ENCODE results near the gene DGKI. TPM values are rescaled to one million over a fixed set of nuclear protein-coding genes. Genes with fewer than 3 reads are reported as not detected.

DGKI gene
- total and polyA plus RNA-seq, 2 donors (not counting 1 experiment from before 2014, with no cell fraction given) = 0.74 to 2.1 TPM

DNA sequence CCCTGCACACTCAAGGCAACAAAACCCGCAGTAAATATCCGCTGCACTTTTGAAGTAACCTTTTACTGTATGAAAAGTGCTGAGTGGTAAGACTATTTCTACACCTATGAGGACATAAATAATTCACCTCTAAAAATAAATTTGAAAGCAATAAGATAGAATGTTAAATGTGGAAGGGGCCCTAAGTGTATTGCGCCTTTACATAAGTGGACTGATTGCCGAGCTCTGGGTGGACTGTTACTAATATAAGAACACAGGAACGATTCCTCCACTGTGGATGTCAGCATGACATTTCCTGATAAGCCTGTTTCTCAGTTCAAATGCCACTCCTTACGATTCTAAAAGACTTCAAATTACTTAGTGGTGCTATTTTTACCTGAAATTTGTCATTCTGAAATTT lies 311.2 kb downstream of the DGKI start:
- Histone ChIP-seq H3K4me3 (replicated peaks in 1 of 4; ENCODE audit: control extremely low read depth in 1 of 4, insufficient read depth in 1 of 4, low read depth in 3 of 4, low read length in 4 of 4) (no peak overlapping the region), H4K20me1 (ENCODE audit: control insufficient read depth, extremely low read depth, insufficient read depth, low read length) (no peaks in the 10 kb centered on the region), H2AFZ (ENCODE audit: low read length) (no peak overlapping the region), H3K27me3 (ENCODE audit: control insufficient read depth, insufficient read depth, low read length) (no peaks in the 10 kb centered on the region), H3K9ac (ENCODE audit: insufficient read depth, low read length) (no peak overlapping the region), H3K27ac (ENCODE audit: insufficient read depth, low read length) (no peak overlapping the region), H3K79me2 (ENCODE audit: control insufficient read depth, insufficient read depth, low read length) (no peaks in the 10 kb centered on the region), H3K4me2 (ENCODE audit: extremely low read depth, insufficient read depth, low read length) (no peak overlapping the region), H3K36me3 (ENCODE audit: control insufficient read depth, insufficient read depth, low read length) (no peaks in the 10 kb centered on the region), H3K4me1 (ENCODE audit: control insufficient read depth, extremely low read depth, insufficient read depth, low read length) (peaks cover 7% of the 10 kb centered on the region), H3K9me3 (ENCODE audit: control insufficient read depth, insufficient read depth, low read depth, low read length) (no peaks in the 10 kb centered on the region)
- TF ChIP-seq, protein P1, sequence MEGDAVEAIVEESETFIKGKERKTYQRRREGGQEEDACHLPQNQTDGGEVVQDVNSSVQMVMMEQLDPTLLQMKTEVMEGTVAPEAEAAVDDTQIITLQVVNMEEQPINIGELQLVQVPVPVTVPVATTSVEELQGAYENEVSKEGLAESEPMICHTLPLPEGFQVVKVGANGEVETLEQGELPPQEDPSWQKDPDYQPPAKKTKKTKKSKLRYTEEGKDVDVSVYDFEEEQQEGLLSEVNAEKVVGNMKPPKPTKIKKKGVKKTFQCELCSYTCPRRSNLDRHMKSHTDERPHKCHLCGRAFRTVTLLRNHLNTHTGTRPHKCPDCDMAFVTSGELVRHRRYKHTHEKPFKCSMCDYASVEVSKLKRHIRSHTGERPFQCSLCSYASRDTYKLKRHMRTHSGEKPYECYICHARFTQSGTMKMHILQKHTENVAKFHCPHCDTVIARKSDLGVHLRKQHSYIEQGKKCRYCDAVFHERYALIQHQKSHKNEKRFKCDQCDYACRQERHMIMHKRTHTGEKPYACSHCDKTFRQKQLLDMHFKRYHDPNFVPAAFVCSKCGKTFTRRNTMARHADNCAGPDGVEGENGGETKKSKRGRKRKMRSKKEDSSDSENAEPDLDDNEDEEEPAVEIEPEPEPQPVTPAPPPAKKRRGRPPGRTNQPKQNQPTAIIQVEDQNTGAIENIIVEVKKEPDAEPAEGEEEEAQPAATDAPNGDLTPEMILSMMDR (conservative IDR thresholded peaks at IDR 0.05 in 1 of 2, IDR thresholded peaks at IDR 0.05 in 1 of 2; ENCODE audit: low read depth in 1 of 2, low read length in 2 of 2) = no peak
- TF ChIP-seq EZH2 (IDR thresholded peaks at IDR 0.05; ENCODE audit: low read length, missing control alignments) = no peak
- DNase-seq (ENCODE audit: low read depth in 2 of 2) = no peak

DNA sequence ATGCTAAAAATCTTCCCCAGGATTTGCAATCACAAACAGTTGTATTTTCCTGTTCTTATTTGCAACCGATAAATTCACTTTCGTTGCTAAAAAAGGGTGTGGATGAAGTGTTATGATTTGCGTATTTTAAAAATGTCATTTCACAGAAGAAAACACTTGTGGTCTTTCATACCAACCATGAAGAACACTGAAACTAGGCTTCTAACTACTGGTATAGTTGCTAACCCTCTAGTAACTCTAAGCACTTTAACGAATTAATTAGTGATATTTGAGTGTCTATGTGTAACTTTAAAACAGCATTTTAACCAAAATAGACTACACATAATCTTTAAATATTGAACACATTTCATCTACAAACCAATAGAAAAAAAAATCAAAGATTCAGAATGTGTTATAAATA lies 315.1 kb downstream of the DGKI start:
- DNase-seq (ENCODE audit: low read depth in 2 of 2) = no peak
- Histone ChIP-seq H3K9ac (ENCODE audit: insufficient read depth, low read length) (no peak overlapping the region), H4K20me1 (ENCODE audit: control insufficient read depth, extremely low read depth, insufficient read depth, low read length) (no peaks in the 10 kb centered on the region)

GRCh38 chr7:137527634-137528033 lies 319.1 kb downstream of the DGKI start:
- Histone ChIP-seq H3K4me3 (replicated peaks in 1 of 4; ENCODE audit: control extremely low read depth in 1 of 4, insufficient read depth in 1 of 4, low read depth in 3 of 4, low read length in 4 of 4) (no peak overlapping the region), H4K20me1 (ENCODE audit: control insufficient read depth, extremely low read depth, insufficient read depth, low read length) (no peaks in the 10 kb centered on the region), H3K27me3 (ENCODE audit: control insufficient read depth, insufficient read depth, low read length) (no peaks in the 10 kb centered on the region), H3K36me3 (ENCODE audit: control insufficient read depth, insufficient read depth, low read length) (no peaks in the 10 kb centered on the region), H3K79me2 (ENCODE audit: control insufficient read depth, insufficient read depth, low read length) (no peaks in the 10 kb centered on the region), H3K9me3 (ENCODE audit: control insufficient read depth, insufficient read depth, low read depth, low read length) (no peaks in the 10 kb centered on the region), H3K9ac (ENCODE audit: insufficient read depth, low read length) (no peak overlapping the region), H3K4me2 (ENCODE audit: extremely low read depth, insufficient read depth, low read length) (no peak overlapping the region), H2AFZ (ENCODE audit: low read length) (no peak overlapping the region), H3K4me1 (ENCODE audit: control insufficient read depth, extremely low read depth, insufficient read depth, low read length) (no peaks in the 10 kb centered on the region), H3K27ac (ENCODE audit: insufficient read depth, low read length) (no peak overlapping the region)
- DNase-seq (ENCODE audit: low read depth in 2 of 2) = no peak
- TF ChIP-seq, protein P1 (conservative IDR thresholded peaks at IDR 0.05 in 1 of 2, IDR thresholded peaks at IDR 0.05 in 1 of 2; ENCODE audit: low read depth in 1 of 2, low read length in 2 of 2) = no peak
- no peak for TF ChIP-seq EZH2 (IDR thresholded peaks at IDR 0.05; ENCODE audit: low read length, missing control alignments)

More for the DNA sequence above, 315.1 kb downstream of the DGKI start:
- Histone ChIP-seq H3K4me2 (ENCODE audit: extremely low read depth, insufficient read depth, low read length) (no peak overlapping the region), H3K79me2 (ENCODE audit: control insufficient read depth, insufficient read depth, low read length) (no peaks in the 10 kb centered on the region), H3K4me1 (ENCODE audit: control insufficient read depth, extremely low read depth, insufficient read depth, low read length) (no peaks in the 10 kb centered on the region), H3K27me3 (ENCODE audit: control insufficient read depth, insufficient read depth, low read length) (no peaks in the 10 kb centered on the region), H3K4me3 (replicated peaks in 1 of 4; ENCODE audit: control extremely low read depth in 1 of 4, insufficient read depth in 1 of 4, low read depth in 3 of 4, low read length in 4 of 4) (no peak overlapping the region), H3K9me3 (ENCODE audit: control insufficient read depth, insufficient read depth, low read depth, low read length) (no peaks in the 10 kb centered on the region), H3K36me3 (ENCODE audit: control insufficient read depth, insufficient read depth, low read length) (no peaks in the 10 kb centered on the region), H2AFZ (ENCODE audit: low read length) (no peak overlapping the region), H3K27ac (ENCODE audit: insufficient read depth, low read length) (no peak overlapping the region)
- TF ChIP-seq EZH2 (IDR thresholded peaks at IDR 0.05; ENCODE audit: low read length, missing control alignments) = no peak
- TF ChIP-seq, protein P1 (conservative IDR thresholded peaks at IDR 0.05 in 1 of 2, IDR thresholded peaks at IDR 0.05 in 1 of 2; ENCODE audit: low read depth in 1 of 2, low read length in 2 of 2) = no peak
